NCI-H446 (cell line): ENCODE data around the gene CCL26.
A peak's percentile ranks its signal among the peaks of the same experiment; 100 is the strongest.
"Not testable (repeated sequence)": the region's sequence is repeated elsewhere in the genome, so short reads cannot be mapped to it uniquely, and the experiment has no call there.

Source experiments
- DNase-seq, 2 experiments: peaks; one replicate each; lab custom pipeline; 2025; lab: John Stamatoyannopoulos, UW

Gene CCL26

GRCh38 chr7:75738975-75739795, 32.8 kb downstream of the CCL26 start:
- DNase-seq, result peak; percentile 62 to 93

GRCh38 chr7:75738604-75738974, 33.4 kb downstream of the CCL26 start, which contains the start of gene HIP1:
Gene HIP1 (minus strand): TSS chr7:75738941. CDS start chr7:75738920, 21 bp downstream.
- no peak for DNase-seq

- DNase-seq, result no peak
These were observed 34.0 kb downstream of the CCL26 start for GRCh38 chr7:75737856-75738603.

GRCh38 chr7:75735581-75736350, 36.2 kb downstream of the CCL26 start:
- DNase-seq, result no peak

GRCh38 chr7:75734586-75735458, 37.2 kb downstream of the CCL26 start:
- no peak for DNase-seq

GRCh38 chr7:75732764-75733630, 39.0 kb downstream of the CCL26 start:
- no peak for DNase-seq

- DNase-seq, result no peak
These were observed 39.9 kb downstream of the CCL26 start for GRCh38 chr7:75732016-75732521.

- no peak for DNase-seq
These were observed 42.1 kb downstream of the CCL26 start for GRCh38 chr7:75729851-75730274.

- no peak for DNase-seq
These were observed 44.0 kb downstream of the CCL26 start for GRCh38 chr7:75727881-75728593.

- not testable (repeated sequence) for DNase-seq
These were observed 44.7 kb downstream of the CCL26 start for GRCh38 chr7:75727351-75727750.

GRCh38 chr7:75725306-75725705, 46.7 kb downstream of the CCL26 start:
- no peak for DNase-seq

GRCh38 chr7:75723444-75723843, 48.6 kb downstream of the CCL26 start:
- DNase-seq, result no peak

- DNase-seq, result no peak
These were observed 49.6 kb downstream of the CCL26 start for GRCh38 chr7:75722373-75722772.

GRCh38 chr7:75721922-75722321, 50.1 kb downstream of the CCL26 start:
- DNase-seq, result not testable (repeated sequence)

- no peak for DNase-seq
These were observed 50.6 kb downstream of the CCL26 start for GRCh38 chr7:75721426-75721825.

- DNase-seq, result no peak
These were observed 52.4 kb downstream of the CCL26 start for GRCh38 chr7:75719626-75720025.
